HG03060 (cell line): ENCODE measurements around the gene ADGRL1.
"Not testable (repeated sequence)": the region's sequence is repeated elsewhere in the genome, so short reads cannot be mapped to it uniquely, and the experiment has no call there.

Experiments
- ATAC-seq: cut with Tn5 transposase; IDR thresholded peaks from one replicate; pipeline ENCODE4 v1.9.1; 2021; ENCODE audit warnings: low read depth, moderate number of reproducible peaks; ENCODE audit not compliant: unreplicated experiment

Gene ADGRL1

GRCh38 chr19:14205452-14206287 lies at the start of gene ADGRL1:
ADGRL1 (minus strand) TSS chr19:14206169; CDS start chr19:14183602, 22,567 bp downstream.
- not testable (repeated sequence) for ATAC-seq

- ATAC-seq = not testable (repeated sequence)
Observed at GRCh38 chr19:14255316-14255715, 49.3 kb upstream of the ADGRL1 start.

GRCh38 chr19:14253822-14254599 lies 48.0 kb upstream of the ADGRL1 start:
- ATAC-seq = not testable (repeated sequence)

- not testable (repeated sequence) for ATAC-seq
Observed at GRCh38 chr19:14252136-14252535, 46.2 kb upstream of the ADGRL1 start.

- no peak for ATAC-seq
Observed at GRCh38 chr19:14250870-14251269, 44.9 kb upstream of the ADGRL1 start.

GRCh38 chr19:14250315-14250714 lies 44.3 kb upstream of the ADGRL1 start:
- not testable (repeated sequence) for ATAC-seq

- ATAC-seq = not testable (repeated sequence)
Observed at GRCh38 chr19:14249891-14250290, 43.9 kb upstream of the ADGRL1 start.

- ATAC-seq = not testable (repeated sequence)
Observed at GRCh38 chr19:14249012-14249754, 43.2 kb upstream of the ADGRL1 start.

GRCh38 chr19:14248578-14249011 lies 42.6 kb upstream of the ADGRL1 start:
- ATAC-seq = no peak

GRCh38 chr19:14247548-14248471 lies 41.8 kb upstream of the ADGRL1 start:
- ATAC-seq = not testable (repeated sequence)

- ATAC-seq = not testable (repeated sequence)
Observed at GRCh38 chr19:14247205-14247547, 41.2 kb upstream of the ADGRL1 start.

GRCh38 chr19:14244393-14244792 lies 38.4 kb upstream of the ADGRL1 start:
- not testable (repeated sequence) for ATAC-seq

- ATAC-seq = not testable (repeated sequence)
Observed at GRCh38 chr19:14243718-14244117, 37.7 kb upstream of the ADGRL1 start.

GRCh38 chr19:14237014-14237941 lies 31.3 kb upstream of the ADGRL1 start:
- ATAC-seq = no peak

- not testable (repeated sequence) for ATAC-seq
Observed at GRCh38 chr19:14232945-14233344, 27.0 kb upstream of the ADGRL1 start.

GRCh38 chr19:14228446-14229071 lies 22.6 kb upstream of the ADGRL1 start:
- not testable (repeated sequence) for ATAC-seq

GRCh38 chr19:14226498-14226897 lies 20.5 kb upstream of the ADGRL1 start:
- ATAC-seq = not testable (repeated sequence)

- no peak for ATAC-seq
Observed at GRCh38 chr19:14222886-14223285, 16.9 kb upstream of the ADGRL1 start.
